Hepatocyte (in vitro differentiated cells): ENCODE results near the gene NPC2. TPM values are rescaled to one million over a fixed set of nuclear protein-coding genes. Genes with fewer than 3 reads are reported as not detected.

ENCODE experiments used
- DNase-seq: peaks from one replicate; pipeline ENCODE4 v3.0.0-alpha.2; 2016; ENCODE audit warnings: low spot score
- H2AFZ ChIP-seq: fragments of 200-600 bp; sonication (generic); 2 replicates; pipeline ENCODE4 v1.6.0; 2016; ENCODE audit warnings: antibody characterized with exemption, mild to moderate bottlenecking
- H3K27ac ChIP-seq: fragments of 200-600 bp; sonication (generic); 2 replicates; pipeline ENCODE4 v1.5.1; 2016; ENCODE audit warnings: mild to moderate bottlenecking
- H3K27me3 ChIP-seq: fragments of 200-600 bp; sonication (generic); 2 replicates; pipeline ENCODE4 v1.6.1; 2016
- H3K36me3 ChIP-seq: fragments of 200-600 bp; sonication (generic); replicated peaks from 2 replicates; pipeline ENCODE4 v1.5.1; 2016; ENCODE audit warnings: low read depth; ENCODE audit not compliant: insufficient read depth
- H3K4me1 ChIP-seq: fragments of 200-600 bp; sonication (generic); 2 replicates; pipeline ENCODE4 v1.5.1; 2016; ENCODE audit warnings: mild to moderate bottlenecking, moderate library complexity; ENCODE audit not compliant: insufficient read depth
- H3K4me2 ChIP-seq: fragments of 200-600 bp; sonication (generic); 2 replicates; pipeline ENCODE4 v1.6.0; 2016
- H3K4me3 ChIP-seq: fragments of 200-600 bp; sonication (generic); 2 replicates; pipeline ENCODE4 v1.5.1; 2016; ENCODE audit warnings: mild to moderate bottlenecking
- H3K79me2 ChIP-seq: fragments of 200-600 bp; sonication (generic); 2 replicates; pipeline ENCODE4 v1.6.0; 2017; ENCODE audit warnings: mild to moderate bottlenecking
- H3K9me2 ChIP-seq: fragments of 200-600 bp; sonication (generic); replicated peaks from 2 replicates; pipeline ENCODE4 v1.6.0; 2017; ENCODE audit warnings: mild to moderate bottlenecking; ENCODE audit not compliant: insufficient read depth
- H3K9me3 ChIP-seq: fragments of 200-600 bp; sonication (generic); 2 replicates; pipeline ENCODE4 v1.5.1; 2016; ENCODE audit warnings: low read depth, mild to moderate bottlenecking
- H4K20me1 ChIP-seq: fragments of 200-600 bp; sonication (generic); 2 replicates; pipeline ENCODE4 v1.6.0; 2016; ENCODE audit warnings: mild to moderate bottlenecking; ENCODE audit not compliant: insufficient read depth, poor library complexity, severe bottlenecking
- EZH2 ChIP-seq: fragments of 200-600 bp; sonication (generic); IDR thresholded peaks from 2 replicates; pipeline ENCODE4 v1.6.1; 2016; ENCODE audit warnings: antibody characterized with exemption, mild to moderate bottlenecking, borderline replicate concordance
- EZH2phosphoT487 ChIP-seq: fragments of 200-600 bp; sonication (generic); IDR thresholded peaks from one replicate; pipeline ENCODE4 v1.6.1; 2018; ENCODE audit warnings: antibody characterized with exemption, mild to moderate bottlenecking, low read depth, moderate library complexity; ENCODE audit not compliant: unreplicated experiment, severe bottlenecking
- WGBS: methylation state at CpG from one replicate; pipeline ENCODE4 v1.1.6; 2016; ENCODE audit warnings: low lambda C conversion rate; ENCODE audit errors: missing lambda C conversion rate; 5-methylcytosine and 5-hydroxymethylcytosine counted together
- polyA plus RNA-seq: library from polyadenylated mRNA; unstranded; fragments of >200 nt; fragmentation: Nextera tagmentation; extraction: Ambion mirVana; gene quantifications from 2 replicates; pipeline ENCODE4 v1.2.1, GENCODE V29; 2016
- total RNA-seq: library from RNA; depleted of rRNA; stranded (reverse); fragments of >200 nt; gene quantifications from 2 replicates; pipeline ENCODE4 v1.2.3, GENCODE V29; 2014
- TF ChIP-seq, protein P1 (sequence below): fragments of 200-600 bp; sonication (generic); IDR thresholded peaks from 2 replicates; pipeline ENCODE4 v1.5.1; 2016; ENCODE audit warnings: antibody characterized with exemption, mild to moderate bottlenecking; ENCODE audit not compliant: poor library complexity

Gene NPC2
- total and polyA plus RNA-seq, 2 experiments from 2014 or later: 602 to 1,339 TPM

DNA sequence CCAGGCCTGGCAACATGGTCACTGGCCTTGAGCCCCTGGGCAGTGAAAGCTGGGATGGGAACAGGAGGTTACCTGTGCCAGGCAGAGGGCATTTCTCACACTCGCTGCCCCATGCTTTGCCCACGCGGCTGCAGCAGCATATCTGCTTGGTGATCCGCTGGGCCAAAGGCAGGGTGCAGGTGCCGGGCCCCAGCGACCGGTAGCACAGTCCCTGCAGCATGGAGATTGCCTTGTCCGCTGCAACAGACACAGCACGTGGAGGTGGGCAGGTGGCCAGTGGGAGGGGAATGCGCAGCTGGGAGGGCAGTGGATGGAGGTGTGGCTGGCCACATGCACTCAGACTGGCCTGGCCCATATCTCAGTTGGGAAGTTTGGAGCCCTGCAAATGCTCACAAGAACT lies 35.8 kb upstream of the NPC2 start:
- Histone ChIP-seq H3K27me3 (no peaks in the 10 kb centered on the region), H2AFZ (no peak overlapping the region), H3K36me3 (no peaks in the 10 kb centered on the region), H3K79me2 (no peaks in the 10 kb centered on the region), H4K20me1 (no peaks in the 10 kb centered on the region), H3K27ac (no peak overlapping the region), H3K4me1 (no peaks in the 10 kb centered on the region), H3K9me2 (no peaks in the 10 kb centered on the region), H3K4me3 (no peak overlapping the region), H3K4me2 (no peak overlapping the region), H3K9me3 (no peaks in the 10 kb centered on the region)
- no peak for DNase-seq
- TF ChIP-seq EZH2 (no peak), EZH2phosphoT487 (no peak)
- TF ChIP-seq, protein P1, sequence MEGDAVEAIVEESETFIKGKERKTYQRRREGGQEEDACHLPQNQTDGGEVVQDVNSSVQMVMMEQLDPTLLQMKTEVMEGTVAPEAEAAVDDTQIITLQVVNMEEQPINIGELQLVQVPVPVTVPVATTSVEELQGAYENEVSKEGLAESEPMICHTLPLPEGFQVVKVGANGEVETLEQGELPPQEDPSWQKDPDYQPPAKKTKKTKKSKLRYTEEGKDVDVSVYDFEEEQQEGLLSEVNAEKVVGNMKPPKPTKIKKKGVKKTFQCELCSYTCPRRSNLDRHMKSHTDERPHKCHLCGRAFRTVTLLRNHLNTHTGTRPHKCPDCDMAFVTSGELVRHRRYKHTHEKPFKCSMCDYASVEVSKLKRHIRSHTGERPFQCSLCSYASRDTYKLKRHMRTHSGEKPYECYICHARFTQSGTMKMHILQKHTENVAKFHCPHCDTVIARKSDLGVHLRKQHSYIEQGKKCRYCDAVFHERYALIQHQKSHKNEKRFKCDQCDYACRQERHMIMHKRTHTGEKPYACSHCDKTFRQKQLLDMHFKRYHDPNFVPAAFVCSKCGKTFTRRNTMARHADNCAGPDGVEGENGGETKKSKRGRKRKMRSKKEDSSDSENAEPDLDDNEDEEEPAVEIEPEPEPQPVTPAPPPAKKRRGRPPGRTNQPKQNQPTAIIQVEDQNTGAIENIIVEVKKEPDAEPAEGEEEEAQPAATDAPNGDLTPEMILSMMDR: no peak
- WGBS: 96% methylated on average over 10 of the region's 10 CpGs

DNA sequence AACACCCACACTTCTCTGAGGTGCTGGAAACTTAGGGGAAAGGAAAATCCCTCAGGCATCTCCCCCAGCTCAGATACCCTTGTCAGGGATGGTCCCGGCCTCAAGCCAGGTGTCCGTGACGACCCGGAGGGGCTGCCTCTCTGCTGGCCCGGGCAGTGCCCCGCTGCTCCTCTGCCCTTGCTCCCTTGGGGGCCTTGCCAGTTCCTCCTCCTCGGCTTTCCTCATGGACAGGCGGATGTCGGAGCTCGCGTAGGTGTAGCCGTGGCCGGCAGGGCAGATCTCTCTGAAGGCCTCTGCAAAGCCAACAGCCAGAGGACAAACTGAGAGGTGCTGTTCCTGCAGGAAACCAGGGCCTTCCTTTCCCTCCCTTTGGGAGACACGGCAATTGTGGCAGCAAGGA lies 35.3 kb upstream of the NPC2 start:
- DNase-seq: no peak
- Histone ChIP-seq H3K79me2 (no peaks in the 10 kb centered on the region), H3K36me3 (no peaks in the 10 kb centered on the region), H4K20me1 (no peaks in the 10 kb centered on the region), H3K27ac (no peak overlapping the region), H3K4me2 (no peak overlapping the region), H2AFZ (no peak overlapping the region), H3K4me1 (no peaks in the 10 kb centered on the region), H3K4me3 (no peak overlapping the region), H3K9me3 (no peaks in the 10 kb centered on the region), H3K27me3 (no peaks in the 10 kb centered on the region), H3K9me2 (no peaks in the 10 kb centered on the region)
- TF ChIP-seq EZH2: no peak
- TF ChIP-seq, protein P1: no peak
- no peak for TF ChIP-seq EZH2phosphoT487
- 94% methylated on average over 14 of the region's 14 CpGs for WGBS

DNA sequence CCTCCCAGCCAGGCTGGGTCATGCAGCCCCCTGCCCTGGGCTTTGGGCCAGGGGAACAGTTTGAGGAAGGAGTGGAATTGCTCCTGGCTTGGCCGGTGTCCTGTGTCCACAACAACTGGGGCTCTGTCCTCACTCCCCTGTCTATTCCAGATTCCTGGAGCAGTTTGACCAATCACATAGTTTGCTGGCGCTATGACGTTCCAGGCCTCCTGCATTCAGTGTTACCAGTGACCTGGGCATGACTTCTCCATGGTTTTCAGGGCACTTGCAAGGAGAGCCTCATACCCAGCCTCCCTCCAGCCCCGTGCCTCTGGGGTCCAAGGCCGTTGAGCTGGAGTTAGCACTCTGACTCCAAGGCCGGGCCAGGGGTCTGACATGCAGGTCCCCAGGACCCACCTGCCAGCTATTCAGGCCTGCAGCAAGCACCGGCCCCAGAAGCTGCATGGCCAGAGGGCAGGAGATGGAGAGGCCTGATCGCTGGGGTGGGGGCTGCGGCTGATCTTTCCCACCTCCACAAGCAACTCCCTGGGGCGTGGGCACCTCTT lies 34.7 kb upstream of the NPC2 start:
- no peak overlapping the region for H3K27ac ChIP-seq
- no peak overlapping the region for H2AFZ ChIP-seq
- H3K79me2 ChIP-seq: no peaks in the 10 kb centered on the region
- TF ChIP-seq EZH2: no peak
- TF ChIP-seq EZH2phosphoT487: no peak
- TF ChIP-seq, protein P1: no peak
- H3K4me1 ChIP-seq: no peaks in the 10 kb centered on the region
- H3K27me3 ChIP-seq: no peaks in the 10 kb centered on the region
- DNase-seq: no peak
- WGBS: 81% methylated on average over 10 of the region's 10 CpGs
- H3K9me3 ChIP-seq: no peaks in the 10 kb centered on the region
- H3K36me3 ChIP-seq: no peaks in the 10 kb centered on the region
- no peak overlapping the region for H3K4me3 ChIP-seq
- H3K4me2 ChIP-seq: no peak overlapping the region
- H4K20me1 ChIP-seq: no peaks in the 10 kb centered on the region
- no peaks in the 10 kb centered on the region for H3K9me2 ChIP-seq
